H1 (cell line): ENCODE measurements around the gene ERI3.

Experiments
- CHD1 ChIP-seq: IDR thresholded peaks from 2 replicates; pipeline ENCODE4 v1.6.1; 2012; ENCODE audit warnings: low read depth, low read length, improper control_type of control experiment
- CTCF ChIP-seq, 3 experiments: IDR thresholded peaks; 1 replicate in 2 of 3; 2 replicates in 1 of 3; pipeline versions ENCODE4 v1.5.1 to v1.6.1; 2011; ENCODE audit warnings: low read length in 3 of 3, mild to moderate bottlenecking in 3 of 3, inconsistent platforms in 2 of 3, low read depth in 1 of 3, moderate library complexity in 1 of 3; ENCODE audit not compliant: insufficient read depth in 1 of 3; ENCODE audit errors: control extremely low read depth in 1 of 3
- EZH2 ChIP-seq: fragments of 200-600 bp; sonication (generic); IDR thresholded peaks from 2 replicates; pipeline ENCODE4 v1.7.1; 2012; ENCODE audit warnings: low read depth, mild to moderate bottlenecking, moderate library complexity, low read length, inconsistent platforms; ENCODE audit not compliant: severe bottlenecking
- FOSL1 ChIP-seq: IDR thresholded peaks from 2 replicates; pipeline ENCODE4 v1.6.1; 2011; ENCODE audit warnings: mild to moderate bottlenecking, low read depth, low read length, moderate library complexity; ENCODE audit not compliant: insufficient read depth
- GABPA ChIP-seq: IDR thresholded peaks from 2 replicates; pipeline ENCODE4 v1.6.1; 2011; ENCODE audit warnings: mild to moderate bottlenecking, low read length, moderate library complexity, borderline replicate concordance; ENCODE audit not compliant: insufficient read depth
- JUN ChIP-seq: IDR thresholded peaks from 2 replicates; pipeline ENCODE4 v1.6.1; 2011; ENCODE audit warnings: low read depth, mild to moderate bottlenecking, improper control_type of control experiment, low read length
- KDM5A ChIP-seq: fragments of 200-600 bp; IDR thresholded peaks from 2 replicates; pipeline ENCODE4 v1.7.1; 2012; ENCODE audit warnings: mild to moderate bottlenecking, low read length, inconsistent platforms, mixed read lengths
- NRF1 ChIP-seq: IDR thresholded peaks from 2 replicates; pipeline ENCODE4 v1.6.1; 2011; ENCODE audit warnings: mild to moderate bottlenecking, low read depth, low read length, improper control_type of control experiment
- POLR2A ChIP-seq, 2 experiments: IDR thresholded peaks; 1 replicate in 1 of 2; 2 replicates in 1 of 2; pipeline ENCODE4 v1.6.1; 2011; ENCODE audit warnings: low read depth in 2 of 2, low read length in 2 of 2, mild to moderate bottlenecking in 2 of 2; ENCODE audit errors: control extremely low read depth in 1 of 2
- POLR2AphosphoS5 ChIP-seq: IDR thresholded peaks from 2 replicates; pipeline ENCODE4 v1.6.1; 2011; ENCODE audit warnings: low read depth, low read length
- RBBP5 ChIP-seq: IDR thresholded peaks from 2 replicates; pipeline ENCODE4 v1.7.1; 2012; ENCODE audit warnings: low read depth, mild to moderate bottlenecking, inconsistent platforms, low read length, moderate library complexity, borderline replicate concordance
- SRF ChIP-seq: IDR thresholded peaks from 2 replicates; pipeline ENCODE4 v1.6.1; 2011; ENCODE audit warnings: mild to moderate bottlenecking, low read depth, low read length, moderate library complexity
- TF ChIP-seq, protein P1 (sequence below): IDR thresholded peaks from 2 replicates; pipeline ENCODE4 v1.6.1; 2011; ENCODE audit warnings: low read depth, mild to moderate bottlenecking, low read length; ENCODE audit not compliant: insufficient read depth

- TF ChIP-seq JUN (no peak), RBBP5 (no peak), POLR2AphosphoS5 (no peak), POLR2A (IDR thresholded peaks at IDR 0.05; ENCODE audit: control extremely low read depth in 1 of 2, low read depth in 2 of 2, low read length in 2 of 2) (no peak), CTCF (IDR thresholded peaks at IDR 0.05; ENCODE audit: control extremely low read depth in 1 of 3, insufficient read depth in 1 of 3, low read depth in 1 of 3, low read length in 3 of 3) (no peak), GABPA (no peak), NRF1 (no peak), KDM5A (no peak), SRF (no peak), FOSL1 (no peak), EZH2 (no peak), CHD1 (no peak)
- TF ChIP-seq, protein P1, sequence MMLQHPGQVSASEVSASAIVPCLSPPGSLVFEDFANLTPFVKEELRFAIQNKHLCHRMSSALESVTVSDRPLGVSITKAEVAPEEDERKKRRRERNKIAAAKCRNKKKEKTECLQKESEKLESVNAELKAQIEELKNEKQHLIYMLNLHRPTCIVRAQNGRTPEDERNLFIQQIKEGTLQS = no peak
These were observed 15.3 kb downstream of the ERI3 start for GRCh38 chr1:44339731-44340130.
